Endothelial cell of umbilical vein (primary cell): ENCODE measurements around the gene OXA1L. TPM values are rescaled to one million over a fixed set of nuclear protein-coding genes. Genes with fewer than 3 reads are reported as not detected.
A peak's percentile ranks its signal among the peaks of the same experiment; 100 is the strongest.

Experiments
- BruUV-seq: library from RNA; stranded (reverse); fragments of 400-500 nt; replicated peaks from 2 replicates; lab custom pipeline; 2021; lab: Mats Ljungman, UMichigan
- CTCF ChIA-PET: fragments of 300-600, 350-600 bp; sonication (Branson Sonifier 250); formaldehyde crosslinking; loops from one replicate; lab custom pipeline; 2021; ENCODE audit warnings: antibody characterized with exemption, inconsistent platforms; lab: Charles Lee
- POLR2A ChIA-PET: fragments of 300-600, 350-600 bp; sonication (Branson Sonifier 250); formaldehyde crosslinking; loops from one replicate; lab custom pipeline; 2021; ENCODE audit warnings: antibody characterized with exemption, inconsistent platforms; lab: Charles Lee
- DNase-seq: peaks from one replicate; pipeline ENCODE4 v3.0.0-alpha.2; 2011; ENCODE audit warnings: low read depth, low spot score
- FAIRE-seq: peaks from 2 replicates; lab custom pipeline; 2011; peaks lifted over from hg19 to GRCh38; lab: Jason Lieb, UNC
- H2AFZ ChIP-seq: 2 replicates; pipeline ENCODE4 v1.6.0; 2012; ENCODE audit warnings: low read depth, low read length, control low read depth, inconsistent platforms
- H3K27ac ChIP-seq: 2 replicates; pipeline ENCODE4 v1.5.1; 2011; ENCODE audit warnings: low read depth, mild to moderate bottlenecking, control low read depth, low read length, moderate library complexity; ENCODE audit not compliant: insufficient read depth
- H3K27me3 ChIP-seq, 2 experiments: 2 replicates each; pipeline versions ENCODE4 v1.6.0 to v1.6.1; 2011; ENCODE audit warnings: low read length in 2 of 2, mixed read lengths in 1 of 2; ENCODE audit not compliant: control insufficient read depth in 2 of 2, insufficient read depth in 2 of 2
- H3K36me3 ChIP-seq, 2 experiments: 2 replicates in 1 of 2; 3 replicates in 1 of 2; pipeline ENCODE4 v1.5.1; 2011; ENCODE audit warnings: low read length in 2 of 2, mild to moderate bottlenecking in 1 of 2, moderate library complexity in 1 of 2; ENCODE audit not compliant: control insufficient read depth in 2 of 2, insufficient read depth in 2 of 2; ENCODE audit errors: extremely low read depth in 1 of 2
- H3K4me1 ChIP-seq: 3 replicates; pipeline ENCODE4 v1.5.1; 2011; ENCODE audit warnings: mild to moderate bottlenecking, low read length; ENCODE audit not compliant: control insufficient read depth, insufficient read depth; ENCODE audit errors: extremely low read depth
- H3K4me2 ChIP-seq: 2 replicates; pipeline ENCODE4 v1.6.1; 2011; ENCODE audit warnings: low read length, control low read depth, mixed read lengths; ENCODE audit not compliant: insufficient read depth
- H3K4me3 ChIP-seq, 3 experiments: fragments of 200-600 bp in 1 of 3; sonication (generic), shearing (Covaris generic) in 1 of 3; replicated peaks in 1 of 3; 2 replicates each; pipeline ENCODE4 v1.5.1; 2011 to 2016; ENCODE audit warnings: control low read depth in 3 of 3, low read length in 3 of 3, mild to moderate bottlenecking in 2 of 3, inconsistent platforms in 1 of 3, low read depth in 1 of 3, moderate library complexity in 1 of 3; ENCODE audit not compliant: insufficient read depth in 1 of 3
- H3K79me2 ChIP-seq: 2 replicates; pipeline ENCODE4 v1.6.0; 2012; ENCODE audit warnings: low read length, inconsistent platforms; ENCODE audit not compliant: control insufficient read depth, insufficient read depth
- H3K9ac ChIP-seq: replicated peaks from 2 replicates; pipeline ENCODE3; 2011; ENCODE audit warnings: low read length, control low read depth; ENCODE audit not compliant: insufficient read depth; ENCODE audit errors: extremely low read depth
- H3K9me1 ChIP-seq: replicated peaks from 3 replicates; pipeline ENCODE4 v1.6.0; 2011; ENCODE audit warnings: mild to moderate bottlenecking, low read length; ENCODE audit not compliant: control insufficient read depth, insufficient read depth; ENCODE audit errors: extremely low read depth
- H3K9me3 ChIP-seq: replicated peaks from 2 replicates; pipeline ENCODE4 v1.5.1; 2012; ENCODE audit warnings: low read length, inconsistent platforms; ENCODE audit not compliant: control insufficient read depth, insufficient read depth
- H4K20me1 ChIP-seq: replicated peaks from 2 replicates; pipeline ENCODE3; 2011; ENCODE audit warnings: mild to moderate bottlenecking, low read length; ENCODE audit not compliant: control insufficient read depth, insufficient read depth; ENCODE audit errors: extremely low read depth
- EZH2 ChIP-seq: IDR thresholded peaks from 2 replicates; pipeline ENCODE4 v1.6.1; 2012; ENCODE audit warnings: borderline replicate concordance, low read depth, mild to moderate bottlenecking, moderate library complexity, low read length, inconsistent platforms; ENCODE audit not compliant: severe bottlenecking
- FOS ChIP-seq: IDR thresholded peaks from 2 replicates; pipeline ENCODE4 v1.6.1; 2011; ENCODE audit warnings: mild to moderate bottlenecking, low read length, moderate library complexity, borderline replicate concordance; ENCODE audit not compliant: insufficient read depth
- GATA2 ChIP-seq: IDR thresholded peaks from 2 replicates; pipeline ENCODE4 v1.7.0; 2011; ENCODE audit warnings: low read depth, mild to moderate bottlenecking, moderate library complexity, mixed read lengths, low read length; ENCODE audit not compliant: insufficient read length, insufficient read depth
- JUN ChIP-seq: IDR thresholded peaks from 2 replicates; pipeline ENCODE4 v1.6.1; 2011; ENCODE audit warnings: borderline replicate concordance, low read depth; ENCODE audit not compliant: insufficient read length, insufficient read depth
- MYC ChIP-seq: IDR thresholded peaks from one replicate; pipeline ENCODE4 v1.6.1; 2011; ENCODE audit warnings: mild to moderate bottlenecking, low read depth, low read length
- POLR2A ChIP-seq: IDR thresholded peaks from 2 replicates; pipeline ENCODE4 v1.6.1; 2012; ENCODE audit warnings: low read depth, mild to moderate bottlenecking, control low read depth, low read length
- POLR2AphosphoS5 ChIP-seq: IDR thresholded peaks from 2 replicates; pipeline ENCODE4 v1.6.1; 2012; ENCODE audit warnings: low read depth, mild to moderate bottlenecking, control low read depth, low read length, moderate library complexity; ENCODE audit not compliant: insufficient read depth
- dilution Hi-C: fragments of 300-500 bp; cut with MboI; formaldehyde crosslinking; loops from one replicate; pipeline ENCODE4 v1.15.0; 2019; ENCODE audit warnings: low sequenced_read_pairs; ENCODE audit not compliant: extremely low pct_ligation_motif_present
- intact Hi-C: fragments of 100-400 bp; cut with micrococcal nuclease; formaldehyde crosslinking; loops from one replicate; pipeline ENCODE4 v1.10.0; 2022
- polyA plus RNA-seq, 4 experiments: library from polyadenylated mRNA; depleted of rRNA in 3 of 4; stranded (reverse) in 3 of 4; unstranded in 1 of 4; fragments of >200 nt; gene quantifications; 2 replicates each; pipeline versions ENCODE4 v1.2.1 to v1.2.3, GENCODE V29; 2011 to 2012; ENCODE audit warnings: missing spikeins in 1 of 4
- total RNA-seq: library from RNA; stranded (reverse); gene quantifications from 2 replicates; pipeline ENCODE4 v1.2.3, GENCODE V29; 2021
- TF ChIP-seq, protein P1 (sequence below): IDR thresholded peaks from 2 replicates; pipeline ENCODE4 v1.6.1; 2011; ENCODE audit not compliant: insufficient read depth, insufficient read length
- TF ChIP-seq, protein P2 (sequence below), 2 donors: IDR thresholded peaks; 1 replicate in 1 of 2; 2 replicates in 1 of 2; pipeline ENCODE4 v1.5.1; 2011; ENCODE audit warnings: low read length in 2 of 2, mild to moderate bottlenecking in 2 of 2, moderate library complexity in 2 of 2, control low read depth in 1 of 2, inconsistent platforms in 1 of 2, low read depth in 1 of 2; ENCODE audit not compliant: insufficient read depth in 1 of 2; ENCODE audit errors: extremely low read depth in 1 of 2

The OXA1L gene
- total and polyA plus RNA-seq, 2 donors (not counting 3 experiments of a cell fraction or from before 2014, with no cell fraction given) = 212 to 294 TPM

DNA sequence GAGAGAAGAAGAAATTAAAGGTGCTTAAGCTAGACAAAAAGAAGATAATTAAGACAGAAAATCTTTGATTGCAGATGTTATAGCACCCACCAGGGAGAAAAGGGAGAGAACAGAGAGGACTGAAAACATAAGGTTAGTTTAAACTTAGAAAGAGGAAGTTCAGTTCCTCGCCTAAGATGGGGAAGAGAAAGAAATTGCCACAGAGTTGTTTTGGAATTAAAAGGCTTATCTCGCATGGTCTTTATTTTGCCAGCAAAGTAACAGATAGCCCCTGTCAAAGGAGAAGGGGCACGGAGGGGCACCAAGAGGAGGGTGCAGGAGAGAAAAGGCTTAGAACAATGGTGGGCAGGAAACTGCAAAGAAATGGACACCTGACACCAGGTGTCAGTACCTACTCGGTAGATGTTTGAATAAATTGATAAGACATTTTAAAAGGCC lies 17.8 kb upstream of the OXA1L start:
- no peaks in the 10 kb centered on the region for H3K27me3 ChIP-seq
- no peaks in the 10 kb centered on the region for H3K79me2 ChIP-seq
- H3K4me3 ChIP-seq = no peak overlapping the region
- no peak for FAIRE-seq
- BruUV-seq = no TSS peak
- no peaks in the 10 kb centered on the region for H3K9me1 ChIP-seq
- H3K27ac ChIP-seq = no peak overlapping the region
- DNase-seq = no peak
- H3K9me3 ChIP-seq = no peaks in the 10 kb centered on the region
- TF ChIP-seq MYC (no peak), POLR2AphosphoS5 (no peak), EZH2 (no peak), POLR2A (no peak), JUN (no peak), GATA2 (no peak), FOS (no peak)
- TF ChIP-seq, protein P1, sequence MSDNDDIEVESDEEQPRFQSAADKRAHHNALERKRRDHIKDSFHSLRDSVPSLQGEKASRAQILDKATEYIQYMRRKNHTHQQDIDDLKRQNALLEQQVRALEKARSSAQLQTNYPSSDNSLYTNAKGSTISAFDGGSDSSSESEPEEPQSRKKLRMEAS = no peak
- TF ChIP-seq, protein P2, sequence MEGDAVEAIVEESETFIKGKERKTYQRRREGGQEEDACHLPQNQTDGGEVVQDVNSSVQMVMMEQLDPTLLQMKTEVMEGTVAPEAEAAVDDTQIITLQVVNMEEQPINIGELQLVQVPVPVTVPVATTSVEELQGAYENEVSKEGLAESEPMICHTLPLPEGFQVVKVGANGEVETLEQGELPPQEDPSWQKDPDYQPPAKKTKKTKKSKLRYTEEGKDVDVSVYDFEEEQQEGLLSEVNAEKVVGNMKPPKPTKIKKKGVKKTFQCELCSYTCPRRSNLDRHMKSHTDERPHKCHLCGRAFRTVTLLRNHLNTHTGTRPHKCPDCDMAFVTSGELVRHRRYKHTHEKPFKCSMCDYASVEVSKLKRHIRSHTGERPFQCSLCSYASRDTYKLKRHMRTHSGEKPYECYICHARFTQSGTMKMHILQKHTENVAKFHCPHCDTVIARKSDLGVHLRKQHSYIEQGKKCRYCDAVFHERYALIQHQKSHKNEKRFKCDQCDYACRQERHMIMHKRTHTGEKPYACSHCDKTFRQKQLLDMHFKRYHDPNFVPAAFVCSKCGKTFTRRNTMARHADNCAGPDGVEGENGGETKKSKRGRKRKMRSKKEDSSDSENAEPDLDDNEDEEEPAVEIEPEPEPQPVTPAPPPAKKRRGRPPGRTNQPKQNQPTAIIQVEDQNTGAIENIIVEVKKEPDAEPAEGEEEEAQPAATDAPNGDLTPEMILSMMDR (IDR thresholded peaks at IDR 0.05; ENCODE audit: extremely low read depth in 1 of 2, insufficient read depth in 1 of 2, low read depth in 1 of 2, low read length in 2 of 2) = no peak
- peaks cover 4% of the 10 kb centered on the region for H3K4me1 ChIP-seq
- no peak overlapping the region for H3K9ac ChIP-seq
- H3K4me2 ChIP-seq = no peak overlapping the region
- H2AFZ ChIP-seq = peak overlapping the region; percentile 18
- H3K36me3 ChIP-seq = no peaks in the 10 kb centered on the region
- ChIA-PET CTCF (interaction anchor here (0.9 to 2.3 kb wide), 5 partner anchors 9 to 115 kb away, joined by 4 to 7 read pairs (median 5); no protein-coding TSS in a partner anchor), POLR2A (no interaction called here)
- dilution Hi-C loops (no loop called here), intact Hi-C loops (no loop called here)
- H4K20me1 ChIP-seq = no peaks in the 10 kb centered on the region
